ENCODE measurements around the gene B4GALNT4.

- TF ChIP-seq CTCF (IDR thresholded peaks at IDR 0.05) (no peak), EZH2 (IDR thresholded peaks at IDR 0.05) (no peak), EZH2phosphoT487 (IDR thresholded peaks at IDR 0.05) (no peak)
These were observed 24.3 kb upstream of the B4GALNT4 start for GRCh38 chr11:344836-345578.

Measured in neural progenitor cell (in vitro differentiated cells).